Endothelial cell of umbilical vein (primary cell): ENCODE results near the gene ILF2. TPM values are rescaled to one million over a fixed set of nuclear protein-coding genes. Genes with fewer than 3 reads are reported as not detected.

Experiments used
- BruUV-seq: library from RNA; stranded (reverse); fragments of 400-500 nt; replicated peaks from 2 replicates; lab custom pipeline; 2021; lab: Mats Ljungman, UMichigan
- CTCF ChIA-PET: fragments of 300-600, 350-600 bp; sonication (Branson Sonifier 250); formaldehyde crosslinking; loops from one replicate; lab custom pipeline; 2021; ENCODE audit warnings: antibody characterized with exemption, inconsistent platforms; lab: Charles Lee
- POLR2A ChIA-PET: fragments of 300-600, 350-600 bp; sonication (Branson Sonifier 250); formaldehyde crosslinking; loops from one replicate; lab custom pipeline; 2021; ENCODE audit warnings: antibody characterized with exemption, inconsistent platforms; lab: Charles Lee
- DNase-seq: peaks from one replicate; pipeline ENCODE4 v3.0.0-alpha.2; 2011; ENCODE audit warnings: low read depth, low spot score
- FAIRE-seq: peaks from 2 replicates; lab custom pipeline; 2011; peaks lifted over from hg19 to GRCh38; lab: Jason Lieb, UNC
- H2AFZ ChIP-seq: 2 replicates; pipeline ENCODE4 v1.6.0; 2012; ENCODE audit warnings: low read depth, low read length, control low read depth, inconsistent platforms
- H3K27ac ChIP-seq: 2 replicates; pipeline ENCODE4 v1.5.1; 2011; ENCODE audit warnings: low read depth, mild to moderate bottlenecking, control low read depth, low read length, moderate library complexity; ENCODE audit not compliant: insufficient read depth
- H3K27me3 ChIP-seq, 2 experiments: 2 replicates each; pipeline versions ENCODE4 v1.6.0 to v1.6.1; 2011; ENCODE audit warnings: low read length in 2 of 2, mixed read lengths in 1 of 2; ENCODE audit not compliant: control insufficient read depth in 2 of 2, insufficient read depth in 2 of 2
- H3K36me3 ChIP-seq, 2 experiments: 2 replicates in 1 of 2; 3 replicates in 1 of 2; pipeline ENCODE4 v1.5.1; 2011; ENCODE audit warnings: low read length in 2 of 2, mild to moderate bottlenecking in 1 of 2, moderate library complexity in 1 of 2; ENCODE audit not compliant: control insufficient read depth in 2 of 2, insufficient read depth in 2 of 2; ENCODE audit errors: extremely low read depth in 1 of 2
- H3K4me1 ChIP-seq: 3 replicates; pipeline ENCODE4 v1.5.1; 2011; ENCODE audit warnings: mild to moderate bottlenecking, low read length; ENCODE audit not compliant: control insufficient read depth, insufficient read depth; ENCODE audit errors: extremely low read depth
- H3K4me2 ChIP-seq: 2 replicates; pipeline ENCODE4 v1.6.1; 2011; ENCODE audit warnings: low read length, control low read depth, mixed read lengths; ENCODE audit not compliant: insufficient read depth
- H3K4me3 ChIP-seq, 3 experiments: fragments of 200-600 bp in 1 of 3; sonication (generic), shearing (Covaris generic) in 1 of 3; replicated peaks in 1 of 3; 2 replicates each; pipeline ENCODE4 v1.5.1; 2011 to 2016; ENCODE audit warnings: control low read depth in 3 of 3, low read length in 3 of 3, mild to moderate bottlenecking in 2 of 3, inconsistent platforms in 1 of 3, low read depth in 1 of 3, moderate library complexity in 1 of 3; ENCODE audit not compliant: insufficient read depth in 1 of 3
- H3K79me2 ChIP-seq: 2 replicates; pipeline ENCODE4 v1.6.0; 2012; ENCODE audit warnings: low read length, inconsistent platforms; ENCODE audit not compliant: control insufficient read depth, insufficient read depth
- H3K9ac ChIP-seq: replicated peaks from 2 replicates; pipeline ENCODE3; 2011; ENCODE audit warnings: low read length, control low read depth; ENCODE audit not compliant: insufficient read depth; ENCODE audit errors: extremely low read depth
- H3K9me1 ChIP-seq: replicated peaks from 3 replicates; pipeline ENCODE4 v1.6.0; 2011; ENCODE audit warnings: mild to moderate bottlenecking, low read length; ENCODE audit not compliant: control insufficient read depth, insufficient read depth; ENCODE audit errors: extremely low read depth
- H3K9me3 ChIP-seq: replicated peaks from 2 replicates; pipeline ENCODE4 v1.5.1; 2012; ENCODE audit warnings: low read length, inconsistent platforms; ENCODE audit not compliant: control insufficient read depth, insufficient read depth
- H4K20me1 ChIP-seq: replicated peaks from 2 replicates; pipeline ENCODE3; 2011; ENCODE audit warnings: mild to moderate bottlenecking, low read length; ENCODE audit not compliant: control insufficient read depth, insufficient read depth; ENCODE audit errors: extremely low read depth
- CTCF ChIP-seq, 2 donors: IDR thresholded peaks; 1 replicate in 1 of 2; 2 replicates in 1 of 2; pipeline ENCODE4 v1.5.1; 2011; ENCODE audit warnings: low read length in 2 of 2, mild to moderate bottlenecking in 2 of 2, moderate library complexity in 2 of 2, control low read depth in 1 of 2, inconsistent platforms in 1 of 2, low read depth in 1 of 2; ENCODE audit not compliant: insufficient read depth in 1 of 2; ENCODE audit errors: extremely low read depth in 1 of 2
- EZH2 ChIP-seq: IDR thresholded peaks from 2 replicates; pipeline ENCODE4 v1.6.1; 2012; ENCODE audit warnings: borderline replicate concordance, low read depth, mild to moderate bottlenecking, moderate library complexity, low read length, inconsistent platforms; ENCODE audit not compliant: severe bottlenecking
- FOS ChIP-seq: IDR thresholded peaks from 2 replicates; pipeline ENCODE4 v1.6.1; 2011; ENCODE audit warnings: mild to moderate bottlenecking, low read length, moderate library complexity, borderline replicate concordance; ENCODE audit not compliant: insufficient read depth
- JUN ChIP-seq: IDR thresholded peaks from 2 replicates; pipeline ENCODE4 v1.6.1; 2011; ENCODE audit warnings: borderline replicate concordance, low read depth; ENCODE audit not compliant: insufficient read length, insufficient read depth
- MAX ChIP-seq: IDR thresholded peaks from 2 replicates; pipeline ENCODE4 v1.6.1; 2011; ENCODE audit not compliant: insufficient read depth, insufficient read length
- MYC ChIP-seq: IDR thresholded peaks from one replicate; pipeline ENCODE4 v1.6.1; 2011; ENCODE audit warnings: mild to moderate bottlenecking, low read depth, low read length
- POLR2A ChIP-seq: IDR thresholded peaks from 2 replicates; pipeline ENCODE4 v1.6.1; 2012; ENCODE audit warnings: low read depth, mild to moderate bottlenecking, control low read depth, low read length
- POLR2AphosphoS5 ChIP-seq: IDR thresholded peaks from 2 replicates; pipeline ENCODE4 v1.6.1; 2012; ENCODE audit warnings: low read depth, mild to moderate bottlenecking, control low read depth, low read length, moderate library complexity; ENCODE audit not compliant: insufficient read depth
- dilution Hi-C: fragments of 300-500 bp; cut with MboI; formaldehyde crosslinking; loops from one replicate; pipeline ENCODE4 v1.15.0; 2019; ENCODE audit warnings: low sequenced_read_pairs; ENCODE audit not compliant: extremely low pct_ligation_motif_present
- intact Hi-C: fragments of 100-400 bp; cut with micrococcal nuclease; formaldehyde crosslinking; loops from one replicate; pipeline ENCODE4 v1.10.0; 2022
- polyA plus RNA-seq, 4 experiments: library from polyadenylated mRNA; depleted of rRNA in 3 of 4; stranded (reverse) in 3 of 4; unstranded in 1 of 4; fragments of >200 nt; gene quantifications; 2 replicates each; pipeline versions ENCODE4 v1.2.1 to v1.2.3, GENCODE V29; 2011 to 2012; ENCODE audit warnings: missing spikeins in 1 of 4
- total RNA-seq: library from RNA; stranded (reverse); gene quantifications from 2 replicates; pipeline ENCODE4 v1.2.3, GENCODE V29; 2021

The ILF2 gene
- total and polyA plus RNA-seq, 2 donors (not counting 3 experiments of a cell fraction or from before 2014, with no cell fraction given) = 271 to 303 TPM

- Histone ChIP-seq H4K20me1 (no peaks in the 10 kb centered on the region), H3K36me3 (peaks cover 0 to 9% of the 10 kb centered on the region in 2 experiments), H3K27me3 (peaks cover 4 to 5% of the 10 kb centered on the region in 2 experiments), H2AFZ (no peak overlapping the region), H3K79me2 (no peaks in the 10 kb centered on the region), H3K4me2 (no peak overlapping the region), H3K4me3 (no peak overlapping the region), H3K9me3 (no peaks in the 10 kb centered on the region), H3K27ac (no peak overlapping the region), H3K9ac (no peak overlapping the region), H3K9me1 (no peaks in the 10 kb centered on the region), H3K4me1 (peaks cover 11% of the 10 kb centered on the region)
- dilution Hi-C loops (no loop called here), intact Hi-C loops (no loop called here)
- DNase-seq (no peak), FAIRE-seq (no peak)
- CTCF ChIA-PET = interaction anchor here (0.5 to 1.4 kb wide), 2 partner anchors 90 to 243 kb away, joined by 3 to 4 read pairs; no protein-coding TSS in a partner anchor
- no peak for TF ChIP-seq FOS
- no peak for TF ChIP-seq POLR2A
- no peak for TF ChIP-seq CTCF (IDR thresholded peaks at IDR 0.05; ENCODE audit: extremely low read depth in 1 of 2, insufficient read depth in 1 of 2, low read depth in 1 of 2, low read length in 2 of 2)
- no peak for TF ChIP-seq EZH2
- no peak for TF ChIP-seq MAX
- no peak for TF ChIP-seq MYC
- no peak for TF ChIP-seq POLR2AphosphoS5
- no peak for TF ChIP-seq JUN
- BruUV-seq = no TSS peak
- POLR2A ChIA-PET = no interaction called here
Measured at GRCh38 chr1:153682730-153683129, 11.9 kb upstream of the ILF2 start.
